ENCODE results near the gene CREB3. TPM values are rescaled to one million over a fixed set of nuclear protein-coding genes. Genes with fewer than 3 reads are reported as not detected.

Gene CREB3
- total and polyA plus RNA-seq, 2 experiments from 2014 or later = 20.3 to 32.4 TPM

DNA sequence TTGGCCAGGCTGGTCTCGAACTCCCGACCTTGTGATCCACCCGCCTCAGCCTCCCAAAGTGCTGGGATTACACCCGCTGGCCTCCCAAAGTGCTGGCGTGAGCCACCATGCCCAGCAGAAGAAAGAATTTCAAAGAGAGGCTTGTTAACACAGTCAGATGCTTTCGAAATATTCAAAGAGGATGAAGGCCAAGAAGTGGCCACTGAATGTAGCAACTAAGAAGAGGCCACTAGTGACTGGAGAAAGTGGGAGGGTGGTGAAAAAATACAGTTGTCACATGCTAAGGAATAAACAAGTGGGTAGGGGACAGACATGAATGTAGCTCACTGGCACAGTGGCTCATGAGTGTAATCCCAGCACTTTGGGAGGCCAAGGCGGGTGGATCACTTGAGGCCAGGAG is 29.8 kb upstream of the CREB3 start:
- ATAC-seq (no peak), DNase-seq (ENCODE audit: low spot score) (no peak)
- peaks cover 38% of the 10 kb centered on the region; the same call in 1 of the 2 replicates for H3K36me3 ChIP-seq (ENCODE audit: insufficient read depth)
- Mint-ChIP-seq H3K36me3 (ENCODE audit: low read depth) (peaks cover 23% of the 10 kb centered on the region), H3K27ac (no peak overlapping the region), H3K4me3 (no peak overlapping the region), H3K27me3 (ENCODE audit: insufficient read depth, low read depth, poor library complexity) (peaks cover 6% of the 10 kb centered on the region), H3K4me1 (no peaks in the 10 kb centered on the region), H3K9me3 (no peaks in the 10 kb centered on the region)
- H3K4me1 ChIP-seq (ENCODE audit: insufficient read depth) = no peaks in the 10 kb centered on the region
- H3K27me3 ChIP-seq (ENCODE audit: insufficient read depth) = no peaks in the 10 kb centered on the region
- H3K4me2 ChIP-seq = no peak overlapping the region
- H3K4me3 ChIP-seq = no peak overlapping the region
- TF ChIP-seq JUNB (IDR thresholded peaks at IDR 0.05; ENCODE audit: unreplicated experiment) = no peak
- TF ChIP-seq ZNF331 (CRISPR knock-in tag; IDR thresholded peaks at IDR 0.05; ENCODE audit: low read depth) = no peak
- TF ChIP-seq EZH2 (IDR thresholded peaks at IDR 0.05; ENCODE audit: low read depth, unreplicated experiment) = no peak
- TF ChIP-seq NANOG (IDR thresholded peaks at IDR 0.05; ENCODE audit: borderline replicate concordance) = no peak
- TF ChIP-seq POLR2AphosphoS5 (IDR thresholded peaks at IDR 0.05; ENCODE audit: low read depth) = no peak
- no peak for TF ChIP-seq REST (IDR thresholded peaks at IDR 0.05; ENCODE audit: unreplicated experiment)
- TF ChIP-seq EZH2phosphoT487 (IDR thresholded peaks at IDR 0.05; ENCODE audit: unreplicated experiment) = no peak
- TF ChIP-seq, protein P1, sequence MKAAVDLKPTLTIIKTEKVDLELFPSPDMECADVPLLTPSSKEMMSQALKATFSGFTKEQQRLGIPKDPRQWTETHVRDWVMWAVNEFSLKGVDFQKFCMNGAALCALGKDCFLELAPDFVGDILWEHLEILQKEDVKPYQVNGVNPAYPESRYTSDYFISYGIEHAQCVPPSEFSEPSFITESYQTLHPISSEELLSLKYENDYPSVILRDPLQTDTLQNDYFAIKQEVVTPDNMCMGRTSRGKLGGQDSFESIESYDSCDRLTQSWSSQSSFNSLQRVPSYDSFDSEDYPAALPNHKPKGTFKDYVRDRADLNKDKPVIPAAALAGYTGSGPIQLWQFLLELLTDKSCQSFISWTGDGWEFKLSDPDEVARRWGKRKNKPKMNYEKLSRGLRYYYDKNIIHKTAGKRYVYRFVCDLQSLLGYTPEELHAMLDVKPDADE (IDR thresholded peaks at IDR 0.05) = no peak
- TF ChIP-seq, protein P2, sequence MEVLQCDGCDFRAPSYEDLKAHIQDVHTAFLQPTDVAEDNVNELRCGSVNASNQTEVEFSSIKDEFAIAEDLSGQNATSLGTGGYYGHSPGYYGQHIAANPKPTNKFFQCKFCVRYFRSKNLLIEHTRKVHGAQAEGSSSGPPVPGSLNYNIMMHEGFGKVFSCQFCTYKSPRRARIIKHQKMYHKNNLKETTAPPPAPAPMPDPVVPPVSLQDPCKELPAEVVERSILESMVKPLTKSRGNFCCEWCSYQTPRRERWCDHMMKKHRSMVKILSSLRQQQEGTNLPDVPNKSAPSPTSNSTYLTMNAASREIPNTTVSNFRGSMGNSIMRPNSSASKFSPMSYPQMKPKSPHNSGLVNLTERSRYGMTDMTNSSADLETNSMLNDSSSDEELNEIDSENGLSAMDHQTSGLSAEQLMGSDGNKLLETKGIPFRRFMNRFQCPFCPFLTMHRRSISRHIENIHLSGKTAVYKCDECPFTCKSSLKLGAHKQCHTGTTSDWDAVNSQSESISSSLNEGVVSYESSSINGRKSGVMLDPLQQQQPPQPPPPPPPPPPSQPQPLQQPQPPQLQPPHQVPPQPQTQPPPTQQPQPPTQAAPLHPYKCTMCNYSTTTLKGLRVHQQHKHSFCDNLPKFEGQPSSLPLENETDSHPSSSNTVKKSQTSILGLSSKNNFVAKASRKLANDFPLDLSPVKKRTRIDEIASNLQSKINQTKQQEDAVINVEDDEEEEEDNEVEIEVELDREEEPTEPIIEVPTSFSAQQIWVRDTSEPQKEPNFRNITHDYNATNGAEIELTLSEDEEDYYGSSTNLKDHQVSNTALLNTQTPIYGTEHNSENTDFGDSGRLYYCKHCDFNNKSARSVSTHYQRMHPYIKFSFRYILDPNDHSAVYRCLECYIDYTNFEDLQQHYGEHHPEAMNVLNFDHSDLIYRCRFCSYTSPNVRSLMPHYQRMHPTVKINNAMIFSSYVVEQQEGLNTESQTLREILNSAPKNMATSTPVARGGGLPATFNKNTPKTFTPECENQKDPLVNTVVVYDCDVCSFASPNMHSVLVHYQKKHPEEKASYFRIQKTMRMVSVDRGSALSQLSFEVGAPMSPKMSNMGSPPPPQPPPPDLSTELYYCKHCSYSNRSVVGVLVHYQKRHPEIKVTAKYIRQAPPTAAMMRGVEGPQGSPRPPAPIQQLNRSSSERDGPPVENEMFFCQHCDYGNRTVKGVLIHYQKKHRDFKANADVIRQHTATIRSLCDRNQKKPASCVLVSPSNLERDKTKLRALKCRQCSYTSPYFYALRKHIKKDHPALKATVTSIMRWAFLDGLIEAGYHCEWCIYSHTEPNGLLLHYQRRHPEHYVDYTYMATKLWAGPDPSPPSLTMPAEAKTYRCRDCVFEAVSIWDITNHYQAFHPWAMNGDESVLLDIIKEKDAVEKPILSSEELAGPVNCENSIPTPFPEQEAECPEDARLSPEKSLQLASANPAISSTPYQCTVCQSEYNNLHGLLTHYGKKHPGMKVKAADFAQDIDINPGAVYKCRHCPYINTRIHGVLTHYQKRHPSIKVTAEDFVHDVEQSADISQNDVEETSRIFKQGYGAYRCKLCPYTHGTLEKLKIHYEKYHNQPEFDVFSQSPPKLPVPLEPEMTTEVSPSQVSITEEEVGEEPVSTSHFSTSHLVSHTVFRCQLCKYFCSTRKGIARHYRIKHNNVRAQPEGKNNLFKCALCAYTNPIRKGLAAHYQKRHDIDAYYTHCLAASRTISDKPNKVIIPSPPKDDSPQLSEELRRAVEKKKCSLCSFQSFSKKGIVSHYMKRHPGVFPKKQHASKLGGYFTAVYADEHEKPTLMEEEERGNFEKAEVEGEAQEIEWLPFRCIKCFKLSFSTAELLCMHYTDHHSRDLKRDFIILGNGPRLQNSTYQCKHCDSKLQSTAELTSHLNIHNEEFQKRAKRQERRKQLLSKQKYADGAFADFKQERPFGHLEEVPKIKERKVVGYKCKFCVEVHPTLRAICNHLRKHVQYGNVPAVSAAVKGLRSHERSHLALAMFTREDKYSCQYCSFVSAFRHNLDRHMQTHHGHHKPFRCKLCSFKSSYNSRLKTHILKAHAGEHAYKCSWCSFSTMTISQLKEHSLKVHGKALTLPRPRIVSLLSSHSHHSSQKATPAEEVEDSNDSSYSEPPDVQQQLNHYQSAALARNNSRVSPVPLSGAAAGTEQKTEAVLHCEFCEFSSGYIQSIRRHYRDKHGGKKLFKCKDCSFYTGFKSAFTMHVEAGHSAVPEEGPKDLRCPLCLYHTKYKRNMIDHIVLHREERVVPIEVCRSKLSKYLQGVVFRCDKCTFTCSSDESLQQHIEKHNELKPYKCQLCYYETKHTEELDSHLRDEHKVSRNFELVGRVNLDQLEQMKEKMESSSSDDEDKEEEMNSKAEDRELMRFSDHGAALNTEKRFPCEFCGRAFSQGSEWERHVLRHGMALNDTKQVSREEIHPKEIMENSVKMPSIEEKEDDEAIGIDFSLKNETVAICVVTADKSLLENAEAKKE (CRISPR knock-in tag; IDR thresholded peaks at IDR 0.05) = no peak
- no peak for TF ChIP-seq CTCF (conservative IDR thresholded peaks at IDR 0.05; ENCODE audit: low read depth in 2 of 2)
- no peak for TF ChIP-seq ZNF114 (CRISPR knock-in tag; IDR thresholded peaks at IDR 0.05)
- TF ChIP-seq STAT1 (IDR thresholded peaks at IDR 0.05; ENCODE audit: unreplicated experiment) = no peak
- TF ChIP-seq CREB1 (CRISPR knock-in tag; IDR thresholded peaks at IDR 0.05; ENCODE audit: low read depth) = no peak
- H2AFZ ChIP-seq = no peak overlapping the region
- H3F3A ChIP-seq (replicated peaks; ENCODE audit: low read depth) = no peaks in the 10 kb centered on the region
- H3K79me2 ChIP-seq (replicated peaks; ENCODE audit: insufficient read depth) = no peaks in the 10 kb centered on the region
- no peak overlapping the region for H3K27ac ChIP-seq (ENCODE audit: low read depth)
- no peaks in the 10 kb centered on the region for H4K20me1 ChIP-seq (replicated peaks; ENCODE audit: insufficient read depth)
- no peaks in the 10 kb centered on the region for H3K9me2 ChIP-seq (ENCODE audit: insufficient read depth)
